ENCODE data around the gene PKDREJ. TPM values are rescaled to one million over a fixed set of nuclear protein-coding genes. Genes with fewer than 3 reads are reported as not detected.

The PKDREJ gene
- total and polyA plus RNA-seq, 2 experiments from 2014 or later = not detected

DNA sequence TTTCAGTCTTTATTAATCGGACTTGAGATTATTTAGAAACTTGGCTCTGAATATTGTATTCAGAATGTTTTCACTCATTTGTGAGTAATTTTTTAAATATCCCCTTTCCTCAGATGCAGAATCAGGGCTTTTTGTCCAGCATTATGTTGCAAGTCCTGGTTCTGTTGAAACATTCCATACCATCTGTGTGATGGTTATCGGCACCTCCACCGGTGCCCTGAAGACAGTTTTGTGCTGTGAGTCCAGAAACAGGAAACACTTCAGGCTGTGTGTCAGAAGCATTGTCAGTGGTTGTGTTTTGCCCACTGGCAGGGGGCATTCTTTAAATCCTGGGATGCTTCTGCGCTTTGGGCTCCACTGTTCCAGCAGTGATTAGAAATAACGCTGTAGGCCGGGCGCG is 33.4 kb downstream of the PKDREJ start:
- Histone ChIP-seq H2AFZ (no peak overlapping the region), H3K9me2 (ENCODE audit: insufficient read depth) (no peaks in the 10 kb centered on the region), H3F3A (replicated peaks; ENCODE audit: low read depth) (peaks cover 10% of the 10 kb centered on the region; the same call in 1 of the 2 replicates), H3K4me1 (ENCODE audit: insufficient read depth) (no peaks in the 10 kb centered on the region), H3K4me2 (no peak overlapping the region), H3K27me3 (ENCODE audit: insufficient read depth) (no peaks in the 10 kb centered on the region), H3K4me3 (no peak overlapping the region), H3K36me3 (ENCODE audit: insufficient read depth) (no peaks in the 10 kb centered on the region), H3K79me2 (replicated peaks; ENCODE audit: insufficient read depth) (no peaks in the 10 kb centered on the region), H4K20me1 (replicated peaks; ENCODE audit: insufficient read depth) (no peaks in the 10 kb centered on the region), H3K27ac (ENCODE audit: low read depth) (no peak overlapping the region)
- no peak overlapping the region for H3K27ac Mint-ChIP-seq
- no peak for ATAC-seq
- no peak for TF ChIP-seq NANOG (IDR thresholded peaks at IDR 0.05; ENCODE audit: borderline replicate concordance)
- H3K9me3 Mint-ChIP-seq = no peaks in the 10 kb centered on the region
- H3K4me1 Mint-ChIP-seq = peaks cover 7% of the 10 kb centered on the region
- DNase-seq (ENCODE audit: low spot score) = no peak
- H3K4me3 Mint-ChIP-seq = no peak overlapping the region
- H3K27me3 Mint-ChIP-seq (ENCODE audit: insufficient read depth, low read depth, poor library complexity) = peaks cover 11% of the 10 kb centered on the region
- no peaks in the 10 kb centered on the region for H3K36me3 Mint-ChIP-seq (ENCODE audit: low read depth)

GRCh38 chr22:46226577-46226976 is 36.6 kb downstream of the PKDREJ start:
- no peaks in the 10 kb centered on the region for H3K36me3 ChIP-seq (ENCODE audit: insufficient read depth)
- no peaks in the 10 kb centered on the region for H3K9me2 ChIP-seq (ENCODE audit: insufficient read depth)
- H3K4me2 ChIP-seq = no peak overlapping the region
- no peak for ATAC-seq
- no peak overlapping the region for H3K4me3 Mint-ChIP-seq
- no peaks in the 10 kb centered on the region; the same call in 2 of the 3 replicates for H3K9me3 Mint-ChIP-seq
- no peaks in the 10 kb centered on the region for H3K27me3 ChIP-seq (ENCODE audit: insufficient read depth)
- DNase-seq (ENCODE audit: low spot score) = no peak
- TF ChIP-seq REST (IDR thresholded peaks at IDR 0.05; ENCODE audit: unreplicated experiment) = no peak
- no peak for TF ChIP-seq EZH2 (IDR thresholded peaks at IDR 0.05; ENCODE audit: low read depth, unreplicated experiment)
- no peak for TF ChIP-seq STAT1 (IDR thresholded peaks at IDR 0.05; ENCODE audit: unreplicated experiment)
- TF ChIP-seq JUNB (IDR thresholded peaks at IDR 0.05; ENCODE audit: unreplicated experiment) = no peak
- no peak for TF ChIP-seq NANOG (IDR thresholded peaks at IDR 0.05; ENCODE audit: borderline replicate concordance)
- TF ChIP-seq ZNF114 (CRISPR knock-in tag; IDR thresholded peaks at IDR 0.05) = no peak
- TF ChIP-seq POLR2AphosphoS5 (IDR thresholded peaks at IDR 0.05; ENCODE audit: low read depth) = no peak
- TF ChIP-seq, protein P1, sequence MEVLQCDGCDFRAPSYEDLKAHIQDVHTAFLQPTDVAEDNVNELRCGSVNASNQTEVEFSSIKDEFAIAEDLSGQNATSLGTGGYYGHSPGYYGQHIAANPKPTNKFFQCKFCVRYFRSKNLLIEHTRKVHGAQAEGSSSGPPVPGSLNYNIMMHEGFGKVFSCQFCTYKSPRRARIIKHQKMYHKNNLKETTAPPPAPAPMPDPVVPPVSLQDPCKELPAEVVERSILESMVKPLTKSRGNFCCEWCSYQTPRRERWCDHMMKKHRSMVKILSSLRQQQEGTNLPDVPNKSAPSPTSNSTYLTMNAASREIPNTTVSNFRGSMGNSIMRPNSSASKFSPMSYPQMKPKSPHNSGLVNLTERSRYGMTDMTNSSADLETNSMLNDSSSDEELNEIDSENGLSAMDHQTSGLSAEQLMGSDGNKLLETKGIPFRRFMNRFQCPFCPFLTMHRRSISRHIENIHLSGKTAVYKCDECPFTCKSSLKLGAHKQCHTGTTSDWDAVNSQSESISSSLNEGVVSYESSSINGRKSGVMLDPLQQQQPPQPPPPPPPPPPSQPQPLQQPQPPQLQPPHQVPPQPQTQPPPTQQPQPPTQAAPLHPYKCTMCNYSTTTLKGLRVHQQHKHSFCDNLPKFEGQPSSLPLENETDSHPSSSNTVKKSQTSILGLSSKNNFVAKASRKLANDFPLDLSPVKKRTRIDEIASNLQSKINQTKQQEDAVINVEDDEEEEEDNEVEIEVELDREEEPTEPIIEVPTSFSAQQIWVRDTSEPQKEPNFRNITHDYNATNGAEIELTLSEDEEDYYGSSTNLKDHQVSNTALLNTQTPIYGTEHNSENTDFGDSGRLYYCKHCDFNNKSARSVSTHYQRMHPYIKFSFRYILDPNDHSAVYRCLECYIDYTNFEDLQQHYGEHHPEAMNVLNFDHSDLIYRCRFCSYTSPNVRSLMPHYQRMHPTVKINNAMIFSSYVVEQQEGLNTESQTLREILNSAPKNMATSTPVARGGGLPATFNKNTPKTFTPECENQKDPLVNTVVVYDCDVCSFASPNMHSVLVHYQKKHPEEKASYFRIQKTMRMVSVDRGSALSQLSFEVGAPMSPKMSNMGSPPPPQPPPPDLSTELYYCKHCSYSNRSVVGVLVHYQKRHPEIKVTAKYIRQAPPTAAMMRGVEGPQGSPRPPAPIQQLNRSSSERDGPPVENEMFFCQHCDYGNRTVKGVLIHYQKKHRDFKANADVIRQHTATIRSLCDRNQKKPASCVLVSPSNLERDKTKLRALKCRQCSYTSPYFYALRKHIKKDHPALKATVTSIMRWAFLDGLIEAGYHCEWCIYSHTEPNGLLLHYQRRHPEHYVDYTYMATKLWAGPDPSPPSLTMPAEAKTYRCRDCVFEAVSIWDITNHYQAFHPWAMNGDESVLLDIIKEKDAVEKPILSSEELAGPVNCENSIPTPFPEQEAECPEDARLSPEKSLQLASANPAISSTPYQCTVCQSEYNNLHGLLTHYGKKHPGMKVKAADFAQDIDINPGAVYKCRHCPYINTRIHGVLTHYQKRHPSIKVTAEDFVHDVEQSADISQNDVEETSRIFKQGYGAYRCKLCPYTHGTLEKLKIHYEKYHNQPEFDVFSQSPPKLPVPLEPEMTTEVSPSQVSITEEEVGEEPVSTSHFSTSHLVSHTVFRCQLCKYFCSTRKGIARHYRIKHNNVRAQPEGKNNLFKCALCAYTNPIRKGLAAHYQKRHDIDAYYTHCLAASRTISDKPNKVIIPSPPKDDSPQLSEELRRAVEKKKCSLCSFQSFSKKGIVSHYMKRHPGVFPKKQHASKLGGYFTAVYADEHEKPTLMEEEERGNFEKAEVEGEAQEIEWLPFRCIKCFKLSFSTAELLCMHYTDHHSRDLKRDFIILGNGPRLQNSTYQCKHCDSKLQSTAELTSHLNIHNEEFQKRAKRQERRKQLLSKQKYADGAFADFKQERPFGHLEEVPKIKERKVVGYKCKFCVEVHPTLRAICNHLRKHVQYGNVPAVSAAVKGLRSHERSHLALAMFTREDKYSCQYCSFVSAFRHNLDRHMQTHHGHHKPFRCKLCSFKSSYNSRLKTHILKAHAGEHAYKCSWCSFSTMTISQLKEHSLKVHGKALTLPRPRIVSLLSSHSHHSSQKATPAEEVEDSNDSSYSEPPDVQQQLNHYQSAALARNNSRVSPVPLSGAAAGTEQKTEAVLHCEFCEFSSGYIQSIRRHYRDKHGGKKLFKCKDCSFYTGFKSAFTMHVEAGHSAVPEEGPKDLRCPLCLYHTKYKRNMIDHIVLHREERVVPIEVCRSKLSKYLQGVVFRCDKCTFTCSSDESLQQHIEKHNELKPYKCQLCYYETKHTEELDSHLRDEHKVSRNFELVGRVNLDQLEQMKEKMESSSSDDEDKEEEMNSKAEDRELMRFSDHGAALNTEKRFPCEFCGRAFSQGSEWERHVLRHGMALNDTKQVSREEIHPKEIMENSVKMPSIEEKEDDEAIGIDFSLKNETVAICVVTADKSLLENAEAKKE (CRISPR knock-in tag; IDR thresholded peaks at IDR 0.05) = no peak
- peaks cover 10% of the 10 kb centered on the region; the same call in 1 of the 2 replicates for H3F3A ChIP-seq (replicated peaks; ENCODE audit: low read depth)
- no peak overlapping the region for H3K27ac Mint-ChIP-seq
- H4K20me1 ChIP-seq (replicated peaks; ENCODE audit: insufficient read depth) = no peaks in the 10 kb centered on the region
- peaks cover 12% of the 10 kb centered on the region for H3K27me3 Mint-ChIP-seq (ENCODE audit: insufficient read depth, low read depth, poor library complexity)
- H3K36me3 Mint-ChIP-seq (ENCODE audit: low read depth) = no peaks in the 10 kb centered on the region
- H3K4me1 Mint-ChIP-seq = peaks cover 10% of the 10 kb centered on the region
- no peak overlapping the region for H3K4me3 ChIP-seq
- H3K27ac ChIP-seq (ENCODE audit: low read depth) = no peak overlapping the region
- no peaks in the 10 kb centered on the region for H3K79me2 ChIP-seq (replicated peaks; ENCODE audit: insufficient read depth)
- no peak overlapping the region for H2AFZ ChIP-seq
- H3K4me1 ChIP-seq (ENCODE audit: insufficient read depth) = no peaks in the 10 kb centered on the region

Data from GM23338 (cell line).